Dermis microvascular lymphatic vessel endothelial cell (primary cell): ENCODE results near the gene TADA2A. TPM values are rescaled to one million over a fixed set of nuclear protein-coding genes. Genes with fewer than 3 reads are reported as not detected.
A peak's percentile ranks its signal among the peaks of the same experiment; 100 is the strongest.

ENCODE experiments used
- DNase-seq, 2 donors: peaks; one replicate each; pipeline versions ENCODE4 v3.0.0 to v3.0.0-alpha.2; 2010; ENCODE audit warnings: low read depth in 2 of 2
- total RNA-seq: library from RNA; depleted of rRNA; stranded (reverse); fragments of >200 nt; gene quantifications from 2 replicates; pipeline ENCODE4 v1.2.1, GENCODE V29; 2014

TADA2A gene, protein sequence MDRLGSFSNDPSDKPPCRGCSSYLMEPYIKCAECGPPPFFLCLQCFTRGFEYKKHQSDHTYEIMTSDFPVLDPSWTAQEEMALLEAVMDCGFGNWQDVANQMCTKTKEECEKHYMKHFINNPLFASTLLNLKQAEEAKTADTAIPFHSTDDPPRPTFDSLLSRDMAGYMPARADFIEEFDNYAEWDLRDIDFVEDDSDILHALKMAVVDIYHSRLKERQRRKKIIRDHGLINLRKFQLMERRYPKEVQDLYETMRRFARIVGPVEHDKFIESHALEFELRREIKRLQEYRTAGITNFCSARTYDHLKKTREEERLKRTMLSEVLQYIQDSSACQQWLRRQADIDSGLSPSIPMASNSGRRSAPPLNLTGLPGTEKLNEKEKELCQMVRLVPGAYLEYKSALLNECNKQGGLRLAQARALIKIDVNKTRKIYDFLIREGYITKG
- 11.9 and 13.4 TPM in 2 replicates for total RNA-seq

DNA sequence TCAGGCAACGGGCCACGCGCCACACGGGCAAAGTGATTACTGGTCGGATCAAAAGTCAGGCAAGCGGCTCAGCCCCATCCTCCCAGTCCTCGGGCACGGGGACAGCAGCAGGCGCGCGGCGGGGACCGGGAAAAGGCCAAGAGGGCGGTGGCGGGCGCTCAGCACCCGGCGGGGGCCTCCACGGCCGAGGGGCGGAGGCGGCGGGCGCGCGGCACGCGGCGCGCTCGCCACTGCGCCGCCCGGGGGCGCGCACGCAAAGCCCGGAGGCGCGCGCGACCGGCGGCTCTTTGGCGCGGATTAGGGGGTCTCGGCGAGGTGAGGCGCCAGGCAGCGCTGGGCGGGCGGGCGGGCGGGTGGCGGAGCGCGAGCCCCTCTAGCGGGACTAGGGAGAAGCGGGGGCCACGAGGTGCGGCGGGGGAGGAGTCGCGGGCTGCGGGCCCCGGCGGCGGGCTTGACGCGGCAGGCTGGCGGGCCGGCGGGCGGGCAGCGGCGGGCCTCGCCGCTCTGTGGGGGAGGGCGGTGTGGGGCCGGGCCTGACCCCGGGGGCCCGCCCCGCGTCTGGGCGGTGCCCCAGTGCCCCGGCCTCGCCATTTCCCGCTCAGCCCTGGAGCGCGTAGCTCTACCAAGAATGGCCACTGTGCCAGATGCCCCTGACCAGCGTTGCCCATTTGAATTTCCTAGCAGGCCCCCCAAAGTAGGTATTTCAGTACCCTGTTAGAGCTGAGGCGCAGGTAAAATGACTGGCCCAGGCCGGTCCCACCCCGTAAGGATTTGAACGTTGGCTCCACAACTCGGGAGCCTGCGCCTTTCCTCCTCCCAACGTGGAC lies at the start of gene TADA2A, which contains the start of gene ACACA:
TSS of gene TADA2A (plus strand) at position 252 of the 827 bp plus-strand sequence. CDS start 4,480 bp downstream, outside the sequence.
TSS of gene ACACA (minus strand) at position 202 of the 827 bp plus-strand sequence. CDS start 537 bp downstream, outside the sequence.
- DNase-seq = peak; percentile 58 to 85

DNA sequence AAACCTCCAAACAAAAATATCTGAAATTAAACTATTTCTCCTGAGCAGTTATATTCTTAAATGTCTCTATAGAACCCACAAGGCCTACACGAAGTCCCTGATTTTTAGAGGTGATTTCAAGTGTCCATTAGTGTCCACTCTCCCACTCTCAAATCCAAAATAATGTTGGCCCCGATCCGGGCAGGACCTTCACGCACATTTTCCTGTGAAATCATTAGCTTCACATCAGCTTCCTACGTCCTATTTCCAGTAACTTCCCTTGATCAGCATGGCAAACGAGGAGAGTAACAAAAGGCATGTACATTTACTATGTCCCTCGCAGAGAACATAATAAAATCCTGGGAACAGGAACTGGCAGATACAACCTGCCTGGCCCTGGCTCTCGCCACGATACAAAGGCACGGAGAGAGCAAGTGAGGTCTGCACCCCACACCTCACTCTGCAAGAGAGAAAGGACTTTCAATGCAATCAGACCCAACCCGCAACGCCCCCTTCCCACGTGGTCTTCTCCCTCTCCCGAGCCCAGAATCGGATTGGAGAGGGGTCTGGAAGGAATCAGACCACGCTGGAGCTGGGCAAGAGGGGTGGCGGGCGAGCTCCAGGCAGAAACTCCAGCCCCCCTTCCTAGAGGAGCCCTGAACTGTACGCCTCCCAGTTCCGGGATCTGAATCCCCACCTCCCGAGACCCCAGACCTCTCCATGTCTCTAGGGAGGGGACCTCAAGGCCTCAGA lies 48.4 kb upstream of the TADA2A start:
- DNase-seq = peak; percentile 14 to 74

DNA sequence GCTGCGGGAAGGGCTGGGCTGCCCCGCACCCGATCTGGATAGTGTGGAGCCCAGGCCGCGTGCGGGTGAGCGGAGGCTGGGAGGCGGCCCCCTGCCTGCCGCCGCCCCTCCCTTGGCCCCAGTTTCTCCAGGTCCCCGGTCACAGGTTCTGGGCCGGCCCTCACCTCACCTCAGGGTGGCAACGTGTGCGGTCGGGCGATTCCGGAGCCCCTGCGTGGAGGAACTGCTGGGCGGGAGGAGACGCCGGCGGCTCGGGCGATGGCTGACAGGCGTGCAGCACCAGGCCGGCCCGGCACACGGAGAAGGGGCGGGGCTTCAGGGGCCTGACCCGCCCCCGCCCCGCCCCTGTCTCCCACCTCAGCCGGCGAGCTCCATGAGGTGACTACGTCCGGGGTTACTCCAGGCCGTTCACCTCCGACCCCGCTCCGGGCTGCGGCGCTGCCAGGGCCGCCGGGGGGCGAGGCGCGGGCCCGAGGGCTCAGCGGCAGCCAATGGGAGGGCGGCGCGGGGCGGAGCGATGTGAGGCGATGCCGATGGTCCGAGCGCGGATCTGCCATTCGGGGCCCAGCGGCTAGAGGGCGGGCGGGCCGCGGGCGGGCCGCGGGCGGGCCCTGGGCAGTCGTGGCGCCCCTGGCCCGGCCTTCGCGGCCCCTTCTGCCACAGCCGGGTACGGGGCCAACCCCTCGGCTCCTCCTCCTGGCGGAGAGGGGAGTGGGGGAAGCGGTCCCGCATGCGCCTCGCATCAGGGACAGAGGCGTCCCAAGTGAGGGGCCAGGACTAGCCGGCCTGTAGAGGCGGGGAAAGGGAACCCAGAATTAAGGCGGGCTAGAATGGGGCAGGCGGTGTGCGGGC lies 47.6 kb upstream of the TADA2A start:
- peak; percentile 87 to 95 for DNase-seq

- peak in 1 of 2 donors; percentile 7 for DNase-seq
These were observed 47.0 kb upstream of the TADA2A start for GRCh38 chr17:37359682-37360188.

DNA sequence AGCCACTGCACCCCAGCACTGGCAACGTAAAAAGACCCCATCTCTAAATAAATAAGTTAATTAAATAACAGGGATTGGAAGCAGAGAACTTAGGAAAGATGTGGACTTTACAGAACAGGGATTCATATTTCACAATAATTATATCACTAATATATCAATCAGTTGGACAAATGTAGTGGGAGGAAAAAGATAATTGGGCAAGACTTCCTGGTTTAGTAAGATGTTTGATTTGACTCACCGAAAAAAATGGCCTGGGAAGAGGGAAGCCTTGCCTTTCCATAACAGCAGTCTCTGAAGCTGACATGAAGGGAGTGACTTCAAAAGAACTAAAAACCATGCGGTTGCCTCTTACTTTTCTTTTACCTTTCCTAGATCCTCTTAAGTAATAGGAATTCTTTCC lies 46.1 kb upstream of the TADA2A start:
- no peak for DNase-seq

GRCh38 chr17:37361543-37361942 lies 45.1 kb upstream of the TADA2A start:
- no peak for DNase-seq

DNA sequence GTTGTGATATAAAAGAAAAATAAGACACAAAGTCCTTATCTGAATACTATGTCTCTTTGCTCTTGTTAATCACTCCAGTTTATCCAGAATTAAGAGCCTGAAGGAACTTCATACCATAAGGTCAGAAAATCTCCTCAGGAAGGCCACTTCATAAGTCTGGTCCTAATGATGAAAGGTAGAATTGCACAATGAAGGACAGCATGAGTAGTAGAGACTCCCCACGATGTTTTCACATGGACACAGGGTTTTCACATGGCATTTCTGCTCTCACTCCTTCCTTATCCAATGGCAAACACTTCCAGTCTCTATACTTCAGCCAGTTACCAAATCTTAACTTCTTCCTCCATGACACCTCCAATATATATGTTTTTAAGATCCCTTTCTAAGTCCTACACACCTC lies 41.1 kb upstream of the TADA2A start:
- no peak for DNase-seq

DNA sequence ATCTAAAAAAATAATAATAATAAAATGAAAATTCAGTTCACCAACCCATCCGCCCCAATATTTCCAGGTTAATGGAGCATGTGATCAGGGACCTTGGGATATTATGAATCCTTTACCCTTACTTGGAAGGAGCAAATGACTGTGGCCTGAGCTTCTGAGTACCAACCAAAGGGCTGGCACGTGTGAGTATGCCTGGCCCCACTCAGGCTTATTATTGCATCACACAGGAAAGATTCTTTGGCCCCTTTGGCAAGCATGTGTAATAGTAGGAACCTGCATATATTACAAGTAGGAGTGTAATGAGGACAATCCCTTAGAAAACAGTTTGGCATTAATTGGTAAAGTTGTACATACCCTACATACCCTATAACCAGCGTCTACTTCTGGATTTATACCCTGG lies 38.1 kb upstream of the TADA2A start:
- DNase-seq = peak in 1 of 2 donors; percentile 20

DNA sequence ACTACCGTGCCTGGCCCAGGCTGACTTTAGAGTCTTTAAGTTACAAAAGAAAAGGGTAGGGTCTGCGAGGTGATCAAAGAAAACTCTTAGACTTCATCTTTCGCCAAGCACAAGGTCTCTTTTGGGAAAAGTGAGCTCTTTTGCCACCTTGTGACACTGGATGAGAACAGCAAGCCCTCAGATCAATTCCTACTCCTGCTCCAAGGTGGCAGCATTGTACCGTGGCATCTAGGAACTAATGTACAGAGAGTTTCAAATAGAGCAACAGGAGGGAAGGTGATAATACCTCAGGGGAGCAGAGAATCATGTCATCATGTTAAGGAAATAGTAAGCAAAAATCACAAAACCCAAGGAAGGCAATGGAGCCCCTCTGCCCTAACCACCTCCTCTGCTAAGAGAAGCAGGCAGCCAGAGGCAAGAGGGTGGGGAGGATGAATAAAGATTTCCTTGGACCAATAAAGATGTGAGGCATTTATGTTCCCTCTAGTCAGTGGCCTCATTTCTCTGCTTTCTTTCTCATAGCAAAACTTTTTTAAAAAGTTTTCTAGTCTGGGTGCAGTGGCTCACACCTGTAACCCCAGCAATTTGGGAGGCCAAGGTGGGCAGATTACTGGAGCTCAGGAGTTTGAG lies 33.0 kb upstream of the TADA2A start:
- DNase-seq = peak; percentile 80 to 87

DNA sequence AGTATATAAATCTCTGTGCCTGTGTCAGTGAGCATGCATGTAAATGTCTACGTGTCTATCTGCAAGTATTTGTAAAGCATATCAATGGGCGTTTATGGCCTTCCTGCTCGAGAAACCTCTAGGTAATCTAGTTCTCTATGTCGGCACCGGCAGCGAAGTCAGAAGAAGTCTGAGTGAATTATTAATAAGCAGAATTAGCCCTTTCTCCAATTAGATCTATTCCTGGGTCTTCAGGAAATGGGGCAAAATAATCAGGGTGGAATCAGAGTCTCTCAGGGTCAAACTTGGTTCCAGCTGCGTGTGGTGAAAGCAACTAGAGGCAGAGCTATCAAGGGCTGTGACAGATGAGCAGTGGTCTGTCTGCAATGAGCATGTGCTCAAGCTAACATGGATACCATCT lies 31.0 kb upstream of the TADA2A start, which contains the start of gene C17orf78:
TSS of gene C17orf78 (plus strand) at position 280 of the 400 bp plus-strand sequence. CDS start at position 388, 108 bp downstream.
- DNase-seq = no peak

DNA sequence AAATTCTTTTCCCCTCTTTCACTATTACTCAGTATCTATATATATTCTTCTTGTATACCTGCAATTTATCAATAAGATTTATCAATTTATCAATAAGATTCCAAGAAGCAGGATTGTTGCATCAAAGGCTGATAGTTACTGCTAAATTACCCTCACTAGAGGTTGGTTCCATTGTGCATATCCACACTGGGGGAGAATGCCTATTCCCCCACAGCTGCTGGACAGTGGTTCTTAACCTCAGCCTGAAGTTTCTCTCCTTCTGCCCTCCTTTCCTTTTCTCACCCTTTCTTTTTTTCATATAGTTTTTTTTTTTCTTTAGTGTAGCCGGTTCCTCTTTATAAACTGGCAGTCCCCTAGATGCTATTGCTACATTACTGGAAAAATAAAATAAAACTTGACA lies 24.6 kb upstream of the TADA2A start:
- no peak for DNase-seq

DNA sequence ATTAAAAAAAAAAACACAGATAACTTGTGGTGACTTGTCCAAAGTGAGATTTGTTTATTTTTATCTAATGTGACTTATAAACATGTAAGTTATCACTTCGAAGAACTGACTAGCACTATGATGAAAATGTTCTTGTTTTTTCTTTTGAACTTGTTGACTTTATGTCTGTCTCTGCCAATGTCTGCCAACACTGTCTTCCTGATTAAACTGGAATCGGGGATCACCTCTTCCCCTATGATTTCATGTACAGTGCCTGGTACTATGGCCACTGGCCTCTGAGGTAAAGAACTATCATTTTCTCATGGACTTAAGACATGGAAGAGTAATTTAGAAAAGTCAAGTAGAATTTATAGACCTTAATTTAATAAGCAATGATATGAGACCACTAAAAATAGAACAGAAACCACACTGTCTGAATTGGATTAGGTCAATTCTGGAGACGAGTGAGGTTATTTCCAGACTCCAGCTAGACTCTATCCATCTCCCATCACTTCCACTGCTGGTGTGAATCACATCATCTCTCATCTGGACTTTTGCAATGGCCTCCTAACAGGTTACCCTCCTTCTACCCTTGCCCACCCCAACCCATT lies 22.0 kb upstream of the TADA2A start:
- DNase-seq = peak in 1 of 2 donors; percentile 30

- no peak for DNase-seq
These were observed 21.2 kb upstream of the TADA2A start for GRCh38 chr17:37385474-37385990.

DNA sequence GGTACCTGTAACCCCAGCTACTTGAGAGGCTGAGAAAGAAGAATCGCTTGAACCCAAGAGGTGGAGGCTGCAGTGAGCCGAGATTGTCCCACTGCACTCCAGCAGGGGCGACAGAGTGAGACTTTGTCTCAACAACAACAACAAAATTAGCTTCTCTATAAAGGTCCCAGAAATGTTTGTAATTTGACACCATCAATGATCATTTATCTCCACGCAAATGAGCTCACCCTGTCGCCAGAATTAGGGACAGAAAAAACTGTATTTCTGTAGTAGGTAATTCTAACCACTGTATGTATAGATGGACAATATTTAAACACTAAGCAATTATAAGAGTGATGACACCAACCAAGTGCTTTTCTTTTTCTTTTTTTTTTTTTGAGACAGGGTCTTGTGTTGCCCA lies 20.2 kb upstream of the TADA2A start:
- DNase-seq = no peak

DNA sequence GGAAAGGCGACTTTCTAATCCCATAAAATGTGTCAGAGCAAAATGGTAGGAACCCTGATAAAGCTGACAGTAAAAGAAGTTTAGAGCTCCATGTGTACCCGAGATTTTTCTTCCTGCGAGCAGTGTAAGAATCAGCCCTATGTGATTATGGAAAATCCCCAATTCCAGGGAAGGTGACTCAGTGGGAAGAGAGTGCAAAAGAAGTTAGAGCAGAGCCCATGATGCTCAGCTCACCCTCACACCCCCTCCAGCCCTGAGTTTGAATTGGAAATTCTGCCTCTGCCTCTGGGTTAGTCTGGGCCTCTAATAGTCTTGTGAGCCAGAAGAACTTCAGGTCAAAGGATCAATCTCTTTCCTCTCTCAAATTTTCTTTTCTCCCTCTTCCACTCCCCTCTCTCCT lies 18.4 kb upstream of the TADA2A start:
- DNase-seq = peak in 1 of 2 donors; percentile 13

GRCh38 chr17:37389160-37389559 lies 17.5 kb upstream of the TADA2A start:
- DNase-seq = no peak

DNA sequence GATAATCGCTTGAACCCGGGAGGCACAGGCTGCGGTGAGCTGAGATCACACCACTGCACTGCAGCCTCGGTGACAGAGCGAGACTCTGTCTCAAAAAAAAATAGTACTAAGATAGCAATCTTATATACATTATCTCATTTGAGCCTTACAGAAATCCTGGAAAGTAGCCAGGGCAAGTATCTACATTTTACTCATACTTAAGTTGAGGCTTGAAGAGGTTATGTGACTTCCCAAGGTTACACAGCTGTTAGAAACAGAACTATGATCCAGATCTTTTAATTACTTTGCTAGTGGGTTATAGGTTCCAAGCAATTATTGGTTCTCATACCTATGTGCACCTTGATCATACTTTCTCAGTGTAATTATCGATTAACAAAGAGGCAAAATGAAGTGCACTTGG lies 15.5 kb upstream of the TADA2A start:
- DNase-seq = no peak

- DNase-seq = no peak
These were observed 14.6 kb upstream of the TADA2A start for GRCh38 chr17:37392024-37392590.

DNA sequence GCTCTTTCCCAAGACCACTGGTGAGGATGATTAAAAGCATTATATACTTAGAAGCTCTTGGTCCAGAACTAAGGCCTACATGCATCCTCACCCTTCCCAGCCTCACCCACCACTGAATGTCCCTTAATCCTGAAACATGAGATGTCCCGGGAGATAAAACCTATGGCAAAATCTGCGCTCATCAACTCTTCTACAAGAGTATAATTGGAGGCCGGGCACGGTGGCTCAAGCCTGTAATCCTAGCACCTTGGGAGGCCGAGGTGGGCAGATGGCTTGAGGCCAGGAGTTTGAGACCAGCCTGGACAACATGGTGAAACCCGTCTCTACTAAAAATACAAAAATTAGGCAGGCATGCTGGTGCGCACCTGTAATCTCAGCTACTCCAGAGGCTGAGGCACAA lies 13.3 kb upstream of the TADA2A start:
- no peak for DNase-seq
